Right lobe of liver (tissue), 4 donors: Measurements from ENCODE around the gene AK1.

Experiments used
- CTCF ChIP-seq, 4 donors: fragments of 200-600 bp in 3 of 4; fragments of 450-650 bp in 1 of 4; IDR thresholded peaks; one replicate each; pipeline versions ENCODE4 v1.5.1 to v1.8.0; 2016 to 2022; ENCODE audit warnings: antibody characterized with exemption in 4 of 4, mild to moderate bottlenecking in 2 of 4
- POLR2A ChIP-seq: fragments of 450-650 bp; IDR thresholded peaks from one replicate; pipeline ENCODE4 v1.6.1; 2017; ENCODE audit warnings: antibody characterized with exemption, mild to moderate bottlenecking
- donor health status: DM: no; HTN: no; CAD: no.
- donor health status: DM: no; HTN: no; CAD: no.
- donor health status: DM: no; HTN: yes; CAD: no.

- TF ChIP-seq CTCF (IDR thresholded peaks at IDR 0.05) (no peak), POLR2A (no peak)
Observed at GRCh38 chr9:127923046-127923445, 45.6 kb upstream of the AK1 start.
